ENCODE measurements around the gene NR1D2. TPM values are rescaled to one million over a fixed set of nuclear protein-coding genes. Genes with fewer than 3 reads are reported as not detected.
"Not testable (repeated sequence)": the region's sequence is repeated elsewhere in the genome, so short reads cannot be mapped to it uniquely, and the experiment has no call there.

The NR1D2 gene
- total RNA-seq, 1 experiment from 2014 or later: 66.0 TPM

DNA sequence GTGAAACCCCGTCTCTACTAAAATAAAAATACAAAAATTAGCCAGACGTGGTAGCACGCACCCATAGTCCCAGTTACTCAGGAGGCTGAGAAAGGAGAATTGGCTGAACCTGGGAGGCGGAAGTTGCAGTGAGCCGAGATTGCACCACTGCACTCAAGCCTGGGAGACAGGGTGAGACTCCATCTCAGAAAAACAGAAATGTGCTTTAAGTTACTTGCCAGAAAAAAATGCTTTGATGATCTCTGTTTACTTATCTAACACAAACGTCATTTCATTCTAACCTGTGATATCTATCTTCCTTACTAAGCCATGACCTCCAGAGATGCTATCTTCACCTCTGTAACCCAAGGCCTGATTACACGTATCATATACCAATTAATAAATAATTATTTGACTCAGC is 35.7 kb upstream of the NR1D2 start:
- Histone ChIP-seq H3K9me3 (ENCODE audit: insufficient read depth, low read depth) (no peaks in the 10 kb centered on the region), H3K79me2 (ENCODE audit: low read depth) (peaks cover 26% of the 10 kb centered on the region), H2AFZ (no peak overlapping the region), H3K4me3 (no peak overlapping the region), H3F3A (ENCODE audit: insufficient read depth, low read depth) (peaks cover 10% of the 10 kb centered on the region; the same call in 1 of the 2 replicates), H4K20me1 (ENCODE audit: insufficient read depth) (no peaks in the 10 kb centered on the region), H3K27me3 (ENCODE audit: insufficient read depth, low read depth) (no peaks in the 10 kb centered on the region), H3K36me3 (ENCODE audit: low read depth) (peaks cover 19% of the 10 kb centered on the region; the same call in 1 of the 2 replicates), H3K27ac (no peak overlapping the region), H3K9me2 (ENCODE audit: insufficient read depth) (no peaks in the 10 kb centered on the region), H3K4me1 (replicated peaks; ENCODE audit: insufficient read depth) (peaks cover 14% of the 10 kb centered on the region), H3K4me2 (no peak overlapping the region)
- BruUV-seq (replicated peaks): no TSS peak
- ChIA-PET CTCF (interaction anchor here (0.7 kb wide), 1 partner anchor 1868 kb away, joined by 4 read pairs; no protein-coding TSS in a partner anchor), POLR2A (ENCODE audit: unreplicated experiment) (interaction anchor here (0.6 kb wide), 1 partner anchor 774 kb away, joined by 4 read pairs; no protein-coding TSS in a partner anchor)
- TF ChIP-seq, protein P1, sequence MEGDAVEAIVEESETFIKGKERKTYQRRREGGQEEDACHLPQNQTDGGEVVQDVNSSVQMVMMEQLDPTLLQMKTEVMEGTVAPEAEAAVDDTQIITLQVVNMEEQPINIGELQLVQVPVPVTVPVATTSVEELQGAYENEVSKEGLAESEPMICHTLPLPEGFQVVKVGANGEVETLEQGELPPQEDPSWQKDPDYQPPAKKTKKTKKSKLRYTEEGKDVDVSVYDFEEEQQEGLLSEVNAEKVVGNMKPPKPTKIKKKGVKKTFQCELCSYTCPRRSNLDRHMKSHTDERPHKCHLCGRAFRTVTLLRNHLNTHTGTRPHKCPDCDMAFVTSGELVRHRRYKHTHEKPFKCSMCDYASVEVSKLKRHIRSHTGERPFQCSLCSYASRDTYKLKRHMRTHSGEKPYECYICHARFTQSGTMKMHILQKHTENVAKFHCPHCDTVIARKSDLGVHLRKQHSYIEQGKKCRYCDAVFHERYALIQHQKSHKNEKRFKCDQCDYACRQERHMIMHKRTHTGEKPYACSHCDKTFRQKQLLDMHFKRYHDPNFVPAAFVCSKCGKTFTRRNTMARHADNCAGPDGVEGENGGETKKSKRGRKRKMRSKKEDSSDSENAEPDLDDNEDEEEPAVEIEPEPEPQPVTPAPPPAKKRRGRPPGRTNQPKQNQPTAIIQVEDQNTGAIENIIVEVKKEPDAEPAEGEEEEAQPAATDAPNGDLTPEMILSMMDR (conservative IDR thresholded peaks at IDR 0.05): no peak
- no peak for TF ChIP-seq EZH2 (IDR thresholded peaks at IDR 0.05; ENCODE audit: low read depth)
- DNase-seq: no peak
- intact Hi-C loops (cut with micrococcal nuclease; ENCODE audit: unreplicated experiment): no loop called here

DNA sequence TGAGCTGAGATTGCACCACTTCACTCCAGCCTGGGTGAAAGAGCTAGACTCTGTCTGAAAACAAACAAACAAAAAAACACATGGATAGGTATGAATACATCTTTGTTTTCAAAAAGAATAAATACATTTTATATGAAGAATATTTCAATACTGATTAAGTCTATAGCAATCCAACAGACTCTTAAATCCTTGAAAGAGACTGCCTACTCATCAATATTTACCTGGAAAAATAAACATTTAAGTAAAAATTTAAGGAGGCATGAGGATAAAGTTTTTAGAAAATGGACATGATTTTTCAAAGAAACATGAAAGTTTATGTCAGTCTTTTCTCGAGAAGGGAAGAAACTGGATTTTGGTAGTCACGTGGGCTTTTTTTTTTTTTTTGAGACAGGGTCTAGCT is 33.7 kb upstream of the NR1D2 start:
- peaks cover 47% of the 10 kb centered on the region for H3K79me2 ChIP-seq (ENCODE audit: low read depth)
- TF ChIP-seq, protein P1 (conservative IDR thresholded peaks at IDR 0.05): no peak
- no peak for TF ChIP-seq EZH2 (IDR thresholded peaks at IDR 0.05; ENCODE audit: low read depth)
- H3K4me3 ChIP-seq: no peak overlapping the region
- BruUV-seq (replicated peaks): no TSS peak
- no peaks in the 10 kb centered on the region for H3K27me3 ChIP-seq (ENCODE audit: insufficient read depth, low read depth)
- no peaks in the 10 kb centered on the region for H4K20me1 ChIP-seq (ENCODE audit: insufficient read depth)
- peaks cover 28% of the 10 kb centered on the region for H3K4me1 ChIP-seq (replicated peaks; ENCODE audit: insufficient read depth)
- no peak overlapping the region for H2AFZ ChIP-seq
- no peak for DNase-seq
- H3K36me3 ChIP-seq (ENCODE audit: low read depth): peaks cover 12% of the 10 kb centered on the region; the same call in 1 of the 2 replicates
- POLR2A ChIA-PET (ENCODE audit: unreplicated experiment): no interaction called here
- intact Hi-C loops (cut with micrococcal nuclease; ENCODE audit: unreplicated experiment): loop anchor here (10.0 kb wide), 1 partner anchor 323 kb away; no protein-coding TSS in a partner anchor
- peaks cover 9% of the 10 kb centered on the region; the same call in 1 of the 2 replicates for H3F3A ChIP-seq (ENCODE audit: insufficient read depth, low read depth)
- H3K27ac ChIP-seq: no peak overlapping the region
- CTCF ChIA-PET: no interaction called here
- H3K9me2 ChIP-seq (ENCODE audit: insufficient read depth): no peaks in the 10 kb centered on the region
- no peaks in the 10 kb centered on the region for H3K9me3 ChIP-seq (ENCODE audit: insufficient read depth, low read depth)
- no peak overlapping the region for H3K4me2 ChIP-seq

GRCh38 chr3:23912335-23912734 is 32.8 kb upstream of the NR1D2 start:
- H3K27me3 ChIP-seq (ENCODE audit: insufficient read depth, low read depth); H4K20me1 ChIP-seq (ENCODE audit: insufficient read depth); H3K4me3 ChIP-seq; H3K27ac ChIP-seq; POLR2A ChIA-PET (ENCODE audit: unreplicated experiment); CTCF ChIA-PET; H3K9me2 ChIP-seq (ENCODE audit: insufficient read depth); H2AFZ ChIP-seq; H3K4me2 ChIP-seq; DNase-seq; H3K9me3 ChIP-seq (ENCODE audit: insufficient read depth, low read depth); BruUV-seq (replicated peaks); H3F3A ChIP-seq (ENCODE audit: insufficient read depth, low read depth): not testable (repeated sequence)
- peaks cover 54% of the 10 kb centered on the region for H3K79me2 ChIP-seq (ENCODE audit: low read depth)
- peaks cover 12% of the 10 kb centered on the region; the same call in 1 of the 2 replicates for H3K36me3 ChIP-seq (ENCODE audit: low read depth)
- intact Hi-C loops (cut with micrococcal nuclease; ENCODE audit: unreplicated experiment): loop anchor here (10.0 kb wide), 1 partner anchor 322 kb away; no protein-coding TSS in a partner anchor
- peaks cover 28% of the 10 kb centered on the region for H3K4me1 ChIP-seq (replicated peaks; ENCODE audit: insufficient read depth)

DNA sequence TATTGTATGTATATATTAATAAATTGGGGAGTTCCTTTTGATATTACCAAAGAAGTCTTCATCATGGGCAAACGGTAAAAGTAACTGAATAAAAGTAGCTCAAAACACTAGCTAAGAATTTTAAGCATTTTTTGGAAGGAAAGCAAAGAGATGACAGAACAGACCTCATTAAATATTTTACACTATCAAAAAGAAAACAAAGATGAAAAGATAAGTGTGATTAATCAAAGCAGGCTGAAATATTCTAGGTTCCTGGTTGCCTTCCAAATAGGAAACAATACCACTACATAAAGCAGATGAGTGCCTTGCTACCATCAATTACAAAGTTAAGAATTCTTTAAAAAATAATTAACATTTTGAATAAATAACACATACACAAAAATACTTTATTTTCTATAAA is 31.9 kb upstream of the NR1D2 start:
- Histone ChIP-seq H4K20me1 (ENCODE audit: insufficient read depth) (peaks cover 6% of the 10 kb centered on the region), H3K4me3 (no peak overlapping the region), H3K27me3 (ENCODE audit: insufficient read depth, low read depth) (no peaks in the 10 kb centered on the region), H3F3A (ENCODE audit: insufficient read depth, low read depth) (peaks cover 15% of the 10 kb centered on the region), H3K27ac (no peak overlapping the region), H3K4me2 (no peak overlapping the region), H3K4me1 (replicated peaks; ENCODE audit: insufficient read depth) (peaks cover 28% of the 10 kb centered on the region), H3K9me2 (ENCODE audit: insufficient read depth) (no peaks in the 10 kb centered on the region), H3K9me3 (ENCODE audit: insufficient read depth, low read depth) (no peaks in the 10 kb centered on the region), H2AFZ (no peak overlapping the region), H3K36me3 (ENCODE audit: low read depth) (peaks cover 10% of the 10 kb centered on the region), H3K79me2 (ENCODE audit: low read depth) (peaks cover 63% of the 10 kb centered on the region)
- ChIA-PET POLR2A (ENCODE audit: unreplicated experiment) (no interaction called here), CTCF (no interaction called here)
- no TSS peak for BruUV-seq (replicated peaks)
- TF ChIP-seq EZH2 (IDR thresholded peaks at IDR 0.05; ENCODE audit: low read depth): no peak
- TF ChIP-seq, protein P1 (conservative IDR thresholded peaks at IDR 0.05): no peak
- no peak for DNase-seq
- intact Hi-C loops (cut with micrococcal nuclease; ENCODE audit: unreplicated experiment): loop anchor here (10.0 kb wide), 1 partner anchor 322 kb away; no protein-coding TSS in a partner anchor
